Large intestine (tissue), 12 donors: ENCODE results near the gene RBM47. TPM values are rescaled to one million over a fixed set of nuclear protein-coding genes. Genes with fewer than 3 reads are reported as not detected.

Experiments
- DNase-seq, 2 donors: peaks; one replicate each; pipeline versions ENCODE4 v3.0.0 to v3.0.0-alpha.2; 2013
- H3K27ac ChIP-seq: one replicate; pipeline ENCODE4 v1.5.1; 2013; ENCODE audit warnings: low read length
- H3K27me3 ChIP-seq: 2 replicates; pipeline ENCODE4 v1.6.1; 2013; ENCODE audit warnings: low read length; ENCODE audit not compliant: control insufficient read depth, insufficient read depth
- H3K36me3 ChIP-seq: 2 replicates; pipeline ENCODE4 v1.6.1; 2013; ENCODE audit warnings: low read length; ENCODE audit not compliant: control insufficient read depth, insufficient read depth
- H3K4me1 ChIP-seq: one replicate; pipeline ENCODE4 v1.6.1; 2013; ENCODE audit warnings: low read length; ENCODE audit not compliant: control insufficient read depth, insufficient read depth
- H3K4me3 ChIP-seq: one replicate; pipeline ENCODE4 v1.5.1; 2013; ENCODE audit warnings: low read length
- H3K9me3 ChIP-seq: one replicate; pipeline ENCODE4 v1.6.1; 2013; ENCODE audit warnings: mild to moderate bottlenecking, low read depth, low read length, moderate library complexity; ENCODE audit not compliant: control insufficient read depth
- WGBS: methylation state at CpG from one replicate; pipeline ENCODE4 v1.1.5; 2013; ENCODE audit warnings: low lambda C conversion rate; ENCODE audit not compliant: insufficient coverage; 5-methylcytosine and 5-hydroxymethylcytosine counted together
- long read RNA-seq, 11 donors: transcript quantifications; one replicate each; lab custom pipeline, GENCODE V29; 2026
- polyA plus RNA-seq: library from polyadenylated mRNA; unstranded; fragments of 120-200 nt; gene quantifications from one replicate; pipeline ENCODE4 v1.2.1, GENCODE V29; 2013

RBM47 gene
- 98.4 TPM for polyA plus RNA-seq
- long read RNA-seq, donor 1, full-length matches to known transcripts = 3 of 3 reads
- long read RNA-seq, donor 1, partial matches to known transcripts = 0 of 3 reads
- long read RNA-seq, donor 1, other reads (novel, unspliced or antisense) = 0 of 3 reads
- long read RNA-seq, donor 2, full-length matches to known transcripts = 9 of 14 reads
- long read RNA-seq, donor 2, partial matches to known transcripts = 5 of 14 reads
- long read RNA-seq, donor 2, other reads (novel, unspliced or antisense) = 0 of 14 reads
- long read RNA-seq, donor 3, full-length matches to known transcripts = 19 of 39 reads
- long read RNA-seq, donor 3, partial matches to known transcripts = 20 of 39 reads
- long read RNA-seq, donor 3, other reads (novel, unspliced or antisense) = 0 of 39 reads
- long read RNA-seq, donor 4 = 0 reads
- long read RNA-seq, donor 5, full-length matches to known transcripts = 6 of 6 reads
- long read RNA-seq, donor 5, partial matches to known transcripts = 0 of 6 reads
- long read RNA-seq, donor 5, other reads (novel, unspliced or antisense) = 0 of 6 reads
- long read RNA-seq, donor 6, full-length matches to known transcripts = 10 of 24 reads
- long read RNA-seq, donor 6, partial matches to known transcripts = 14 of 24 reads
- long read RNA-seq, donor 6, other reads (novel, unspliced or antisense) = 0 of 24 reads
- long read RNA-seq, donor 7, full-length matches to known transcripts = 8 of 8 reads
- long read RNA-seq, donor 7, partial matches to known transcripts = 0 of 8 reads
- long read RNA-seq, donor 7, other reads (novel, unspliced or antisense) = 0 of 8 reads
- long read RNA-seq, donor 8, full-length matches to known transcripts = 12 of 37 reads
- long read RNA-seq, donor 8, partial matches to known transcripts = 25 of 37 reads
- long read RNA-seq, donor 8, other reads (novel, unspliced or antisense) = 0 of 37 reads
- long read RNA-seq, donor 9, full-length matches to known transcripts = 6 of 6 reads
- long read RNA-seq, donor 9, partial matches to known transcripts = 0 of 6 reads
- long read RNA-seq, donor 9, other reads (novel, unspliced or antisense) = 0 of 6 reads
- long read RNA-seq, donor 10, full-length matches to known transcripts = 12 of 17 reads
- long read RNA-seq, donor 10, partial matches to known transcripts = 5 of 17 reads
- long read RNA-seq, donor 10, other reads (novel, unspliced or antisense) = 0 of 17 reads
- long read RNA-seq, donor 11, full-length matches to known transcripts = 3 of 8 reads
- long read RNA-seq, donor 11, partial matches to known transcripts = 5 of 8 reads
- long read RNA-seq, donor 11, other reads (novel, unspliced or antisense) = 0 of 8 reads

- peaks cover 2% of the 10 kb centered on the region for H3K27me3 ChIP-seq
- peak; percentile 78 to 90 for DNase-seq
- H3K9me3 ChIP-seq = no peaks in the 10 kb centered on the region
- peak within 1 kb of the TSS; percentile 92 for H3K27ac ChIP-seq
- peak within 1 kb of the TSS; percentile 86 for H3K4me3 ChIP-seq
- no CpG with 5 or more reads among the region's 53 CpGs for WGBS
- H3K4me1 ChIP-seq = peaks cover 12% of the 10 kb centered on the region
- no peaks in the 10 kb centered on the region for H3K36me3 ChIP-seq
Observed at GRCh38 chr4:40629401-40630334, at the start of gene RBM47. Gene RBM47, minus strand, starts transcription at chr4:40629864. Its CDS starts 190,971 bp downstream, at chr4:40438893.

- Histone ChIP-seq H3K9me3 (no peaks in the 10 kb centered on the region), H3K4me3 (no peak overlapping the region), H3K4me1 (no peaks in the 10 kb centered on the region), H3K36me3 (no peaks in the 10 kb centered on the region), H3K27ac (no peak overlapping the region), H3K27me3 (no peaks in the 10 kb centered on the region)
- 67% methylated on average over 2 of the region's 6 CpGs for WGBS
- DNase-seq = no peak
Observed at GRCh38 chr4:40678421-40678820, 48.8 kb upstream of the RBM47 start.

GRCh38 chr4:40675166-40675565 is 45.5 kb upstream of the RBM47 start:
- Histone ChIP-seq H3K36me3 (no peaks in the 10 kb centered on the region), H3K4me3 (no peak overlapping the region)
- WGBS = no CpG with 5 or more reads among the region's 6 CpGs

GRCh38 chr4:40672528-40673522 is 43.2 kb upstream of the RBM47 start:
- peak overlapping the region; percentile 16 for H3K27ac ChIP-seq
- H3K4me3 ChIP-seq = no peak overlapping the region
- peak; percentile 42 to 66 for DNase-seq
- 100% methylated on average over 2 of the region's 15 CpGs for WGBS
- H3K27me3 ChIP-seq = no peaks in the 10 kb centered on the region
- no peaks in the 10 kb centered on the region for H3K9me3 ChIP-seq
- H3K4me1 ChIP-seq = peaks cover 2% of the 10 kb centered on the region
- H3K36me3 ChIP-seq = no peaks in the 10 kb centered on the region

More at GRCh38 chr4:40675166-40675565, 45.5 kb upstream of the RBM47 start:
- Histone ChIP-seq H3K4me1 (peaks cover 2% of the 10 kb centered on the region), H3K27me3 (no peaks in the 10 kb centered on the region), H3K9me3 (no peaks in the 10 kb centered on the region), H3K27ac (no peak overlapping the region)
- DNase-seq = no peak

- H3K4me1 ChIP-seq = peaks cover 2% of the 10 kb centered on the region
- no peaks in the 10 kb centered on the region for H3K36me3 ChIP-seq
- no peaks in the 10 kb centered on the region for H3K27me3 ChIP-seq
- no peak overlapping the region for H3K27ac ChIP-seq
- no peak for DNase-seq
- H3K9me3 ChIP-seq = no peaks in the 10 kb centered on the region
- no CpG with 5 or more reads among the region's 8 CpGs for WGBS
- no peak overlapping the region for H3K4me3 ChIP-seq
Observed at GRCh38 chr4:40669504-40669903, 39.8 kb upstream of the RBM47 start.

- no peak overlapping the region for H3K27ac ChIP-seq
- H3K27me3 ChIP-seq = no peaks in the 10 kb centered on the region
- no peak for DNase-seq
- no peak overlapping the region for H3K4me3 ChIP-seq
- no peaks in the 10 kb centered on the region for H3K9me3 ChIP-seq
- peaks cover 3% of the 10 kb centered on the region for H3K4me1 ChIP-seq
- no peaks in the 10 kb centered on the region for H3K36me3 ChIP-seq
Observed at GRCh38 chr4:40665842-40666241, 36.2 kb upstream of the RBM47 start.

- Histone ChIP-seq H3K4me1 (peaks cover 3% of the 10 kb centered on the region), H3K36me3 (no peaks in the 10 kb centered on the region), H3K27ac (no peak overlapping the region), H3K27me3 (no peaks in the 10 kb centered on the region), H3K9me3 (no peaks in the 10 kb centered on the region), H3K4me3 (no peak overlapping the region)
- peak in 1 of 2 donors; percentile 56 for DNase-seq
- WGBS = no CpG with 5 or more reads among the region's 10 CpGs
Observed at GRCh38 chr4:40662962-40663604, 33.4 kb upstream of the RBM47 start.

- H3K27me3 ChIP-seq = no peaks in the 10 kb centered on the region
- no peaks in the 10 kb centered on the region for H3K36me3 ChIP-seq
- H3K4me3 ChIP-seq = no peak overlapping the region
- H3K9me3 ChIP-seq = no peaks in the 10 kb centered on the region
- 70% methylated on average over 2 of the region's 4 CpGs for WGBS
- DNase-seq = no peak
- H3K27ac ChIP-seq = no peak overlapping the region
- peaks cover 3% of the 10 kb centered on the region for H3K4me1 ChIP-seq
Observed at GRCh38 chr4:40661803-40662202, 32.1 kb upstream of the RBM47 start.
